ENCODE measurements around the gene PRPH.

PRPH gene

DNA sequence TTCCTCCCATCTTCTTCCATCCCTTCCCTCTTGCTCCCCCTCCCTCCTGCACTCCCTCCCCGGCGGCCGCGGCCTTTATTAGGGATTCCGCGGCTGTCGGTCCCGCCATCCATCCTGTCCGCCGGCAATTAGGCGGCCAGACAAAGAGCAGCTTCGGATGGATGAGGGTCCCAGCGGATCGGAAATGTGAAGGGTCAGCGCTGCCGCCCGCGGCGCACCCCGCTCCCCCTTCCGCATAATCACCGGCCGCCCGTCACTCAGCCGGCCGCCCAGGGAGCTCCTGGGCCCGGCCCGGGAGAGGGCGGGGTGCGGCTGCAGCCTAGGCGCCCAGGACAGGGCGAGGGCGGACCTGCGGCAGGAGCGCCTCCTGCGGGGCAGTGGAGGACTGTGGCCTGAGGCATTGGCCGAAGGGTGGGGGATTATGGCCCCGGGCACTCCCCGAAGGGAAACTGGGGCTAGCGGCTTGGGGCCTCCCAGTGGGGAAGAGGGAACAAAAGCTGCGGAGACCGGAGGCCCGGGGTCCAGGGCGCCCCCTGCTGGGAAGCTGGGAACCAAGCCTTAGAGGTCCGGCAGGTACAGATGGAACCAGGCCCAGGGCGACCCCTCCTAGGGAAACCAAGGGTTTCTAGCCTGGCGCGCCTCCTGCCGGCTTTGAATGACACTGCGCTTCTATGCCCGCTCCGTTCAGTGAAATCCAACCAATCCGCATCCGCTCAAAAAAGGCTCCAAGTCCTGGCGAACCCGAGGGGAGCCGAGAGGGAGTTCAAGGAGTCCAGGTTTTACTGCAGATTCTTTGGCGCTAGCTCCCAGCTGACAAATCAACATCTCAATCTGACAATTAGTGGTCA, 47.3 kb downstream of the PRPH start:
- Histone ChIP-seq H3K27ac (ENCODE audit: low read depth, low read length) (no peak overlapping the region), H3K79me2 (ENCODE audit: control insufficient read depth, insufficient read depth, low read length, unreplicated experiment) (no peaks in the 10 kb centered on the region), H3K4me1 (ENCODE audit: control insufficient read depth, insufficient read depth, low read length, unreplicated experiment) (peaks cover 16% of the 10 kb centered on the region), H2AFZ (ENCODE audit: low read length, unreplicated experiment) (peak overlapping the region; percentile 61), H3K36me3 (ENCODE audit: insufficient read depth, low read length) (no peaks in the 10 kb centered on the region), H3K27me3 (ENCODE audit: insufficient read depth, low read length) (peaks cover 71% of the 10 kb centered on the region), H3K4me3 (ENCODE audit: low read depth, low read length) (peak overlapping the region; percentile 73)

- H3K27me3 ChIP-seq (ENCODE audit: insufficient read depth, low read length), result peaks cover 67% of the 10 kb centered on the region
- H3K4me1 ChIP-seq (ENCODE audit: control insufficient read depth, insufficient read depth, low read length, unreplicated experiment), result peaks cover 23% of the 10 kb centered on the region
- peak overlapping the region; percentile 73 for H3K4me3 ChIP-seq (ENCODE audit: low read depth, low read length)
- H3K27ac ChIP-seq (ENCODE audit: low read depth, low read length), result no peak overlapping the region
- peak overlapping the region; percentile 61 for H2AFZ ChIP-seq (ENCODE audit: low read length, unreplicated experiment)
- no peaks in the 10 kb centered on the region for H3K36me3 ChIP-seq (ENCODE audit: insufficient read depth, low read length)
- no peaks in the 10 kb centered on the region for H3K79me2 ChIP-seq (ENCODE audit: control insufficient read depth, insufficient read depth, low read length, unreplicated experiment)
Observed at GRCh38 chr12:49342914-49343731, 48.2 kb downstream of the PRPH start.

DNA sequence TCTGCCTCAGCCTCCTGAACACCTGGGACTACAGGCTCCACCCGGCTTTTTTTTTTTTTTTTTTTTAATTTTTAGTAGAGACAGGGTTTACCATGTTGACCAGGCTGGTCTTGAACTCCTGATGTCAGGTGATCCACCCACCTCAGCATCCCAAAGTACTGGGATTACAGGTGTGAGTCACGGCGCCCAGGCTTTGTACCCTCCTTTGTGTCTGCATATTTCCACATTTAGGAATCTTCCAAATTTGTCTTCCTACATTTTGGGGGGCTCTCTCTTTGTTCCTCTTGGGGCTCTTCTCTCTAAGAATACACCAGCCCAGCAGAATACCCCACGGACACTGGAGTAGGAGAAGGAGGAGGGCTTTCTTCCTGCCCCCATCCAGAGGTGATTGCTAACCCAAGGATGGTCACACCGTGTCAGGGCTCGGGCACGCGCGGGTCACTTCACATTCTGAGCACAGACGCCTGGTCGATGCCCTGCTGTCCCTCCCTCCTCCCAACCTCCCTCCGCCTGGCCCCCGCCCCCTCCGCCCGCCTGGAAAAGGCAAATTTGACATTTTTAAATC, 49.6 kb downstream of the PRPH start:
- no peak overlapping the region for H3K4me3 ChIP-seq (ENCODE audit: low read depth, low read length)
- peaks cover 30% of the 10 kb centered on the region for H3K4me1 ChIP-seq (ENCODE audit: control insufficient read depth, insufficient read depth, low read length, unreplicated experiment)
- H2AFZ ChIP-seq (ENCODE audit: low read length, unreplicated experiment), result no peak overlapping the region
- H3K79me2 ChIP-seq (ENCODE audit: control insufficient read depth, insufficient read depth, low read length, unreplicated experiment), result no peaks in the 10 kb centered on the region
- no peak overlapping the region for H3K27ac ChIP-seq (ENCODE audit: low read depth, low read length)
- H3K27me3 ChIP-seq (ENCODE audit: insufficient read depth, low read length), result peaks cover 67% of the 10 kb centered on the region
- no peaks in the 10 kb centered on the region for H3K36me3 ChIP-seq (ENCODE audit: insufficient read depth, low read length)

DNA sequence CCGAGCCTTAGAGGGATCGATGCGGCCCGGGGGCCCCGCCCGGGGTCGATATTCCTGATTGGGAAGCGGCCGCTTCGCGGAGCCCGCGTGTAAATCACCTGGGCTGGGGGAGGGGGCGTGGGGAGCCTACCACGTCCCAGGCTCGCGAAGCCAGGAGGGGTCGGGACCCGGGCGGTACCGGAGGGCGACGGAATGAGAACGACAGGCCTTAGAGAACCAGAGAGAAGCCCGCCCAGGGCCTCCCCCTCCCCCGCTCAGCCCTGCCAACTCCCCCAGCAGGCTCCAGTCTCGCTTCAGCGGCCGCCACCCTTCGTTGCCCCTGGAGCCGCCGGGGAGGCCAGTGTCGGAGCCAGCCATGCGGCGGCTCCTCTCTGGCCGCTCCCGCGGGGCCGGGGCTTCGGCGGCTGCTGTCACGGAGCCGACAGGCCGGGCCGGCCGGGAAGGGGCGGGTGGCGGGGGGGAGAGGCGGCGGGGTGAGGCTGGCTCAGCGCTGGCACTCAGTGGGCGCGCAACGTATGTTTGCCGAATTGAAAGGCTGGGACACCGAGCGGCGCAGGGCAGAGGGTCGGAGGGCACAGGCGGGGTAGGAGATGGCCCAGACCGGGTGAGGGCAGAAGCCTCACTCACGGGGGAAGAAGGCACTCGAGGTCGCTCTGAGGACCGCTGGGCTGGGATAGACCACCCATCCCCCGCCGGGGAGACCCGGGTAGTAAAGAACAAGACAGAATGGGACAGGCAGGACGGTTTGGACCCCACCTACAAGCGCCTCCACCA, 50.3 kb downstream of the PRPH start:
- Histone ChIP-seq H3K79me2 (ENCODE audit: control insufficient read depth, insufficient read depth, low read length, unreplicated experiment) (no peaks in the 10 kb centered on the region), H2AFZ (ENCODE audit: low read length, unreplicated experiment) (no peak overlapping the region), H3K4me1 (ENCODE audit: control insufficient read depth, insufficient read depth, low read length, unreplicated experiment) (peaks cover 30% of the 10 kb centered on the region), H3K27me3 (ENCODE audit: insufficient read depth, low read length) (peaks cover 65% of the 10 kb centered on the region), H3K4me3 (ENCODE audit: low read depth, low read length) (peak overlapping the region; percentile 64), H3K27ac (ENCODE audit: low read depth, low read length) (no peak overlapping the region), H3K36me3 (ENCODE audit: insufficient read depth, low read length) (no peaks in the 10 kb centered on the region)

DNA sequence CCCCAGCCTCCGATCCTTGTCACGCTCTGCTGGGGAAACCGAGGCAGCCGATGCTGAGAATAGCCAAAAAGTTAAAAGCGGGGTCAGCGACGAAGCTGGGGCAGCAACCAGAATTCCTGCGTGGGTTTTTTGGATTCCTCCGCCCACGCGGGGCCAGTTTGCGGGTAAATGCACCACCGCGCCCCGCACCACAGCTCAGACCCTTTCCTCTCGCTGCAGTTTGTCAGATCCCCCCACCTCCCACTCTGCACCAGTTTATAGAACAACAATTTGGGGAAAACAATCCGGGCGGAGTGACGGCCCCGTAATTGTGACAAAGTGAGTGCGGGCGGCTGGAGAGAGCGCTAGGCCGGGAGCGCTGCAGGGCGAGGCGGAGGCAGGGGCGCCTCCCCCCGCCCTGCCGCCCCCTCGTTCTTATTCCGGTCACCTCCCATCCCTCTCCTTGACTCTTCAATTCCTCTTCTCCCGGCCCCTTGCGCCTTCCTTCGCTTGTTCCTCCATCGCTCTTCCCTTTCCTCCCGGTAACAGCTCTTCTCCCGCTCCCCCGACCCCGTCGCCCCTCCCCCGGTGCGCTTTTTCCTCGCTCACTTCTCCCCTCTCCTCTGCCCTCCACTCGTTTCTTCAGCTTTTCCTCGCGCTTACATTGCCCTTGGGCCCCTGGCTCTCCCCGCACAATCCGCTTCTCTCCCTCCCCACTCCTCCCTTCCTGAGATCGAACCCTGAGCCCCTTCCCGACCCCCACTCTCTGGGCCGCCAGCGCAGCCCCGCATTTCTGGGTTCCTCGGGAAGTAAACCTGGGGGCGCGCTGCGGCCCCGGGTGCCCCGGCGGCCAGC, 51.1 kb downstream of the PRPH start:
- Histone ChIP-seq H3K4me1 (ENCODE audit: control insufficient read depth, insufficient read depth, low read length, unreplicated experiment) (peaks cover 30% of the 10 kb centered on the region), H3K27me3 (ENCODE audit: insufficient read depth, low read length) (peaks cover 57% of the 10 kb centered on the region), H3K4me3 (ENCODE audit: low read depth, low read length) (peak overlapping the region; percentile 64), H2AFZ (ENCODE audit: low read length, unreplicated experiment) (peak overlapping the region; percentile 71), H3K79me2 (ENCODE audit: control insufficient read depth, insufficient read depth, low read length, unreplicated experiment) (no peaks in the 10 kb centered on the region), H3K36me3 (ENCODE audit: insufficient read depth, low read length) (no peaks in the 10 kb centered on the region), H3K27ac (ENCODE audit: low read depth, low read length) (no peak overlapping the region)

GRCh38 chr12:49346659-49347310, 51.8 kb downstream of the PRPH start, which contains the start of gene DNAJC22:
Gene DNAJC22 (plus strand): TSS chr12:49346888. CDS start chr12:49348873, 1,985 bp downstream.
- no peak within 1 kb of the TSS for H3K27ac ChIP-seq (ENCODE audit: low read depth, low read length)
- H3K79me2 ChIP-seq (ENCODE audit: control insufficient read depth, insufficient read depth, low read length, unreplicated experiment), result no peaks in the 10 kb centered on the region
- H2AFZ ChIP-seq (ENCODE audit: low read length, unreplicated experiment), result peak within 1 kb of the TSS; percentile 71

GRCh38 chr12:49347311-49348193, 52.6 kb downstream of the PRPH start:
- Histone ChIP-seq H3K4me3 (ENCODE audit: low read depth, low read length) (peak overlapping the region; percentile 64), H3K27me3 (ENCODE audit: insufficient read depth, low read length) (peaks cover 42% of the 10 kb centered on the region), H3K79me2 (ENCODE audit: control insufficient read depth, insufficient read depth, low read length, unreplicated experiment) (no peaks in the 10 kb centered on the region), H2AFZ (ENCODE audit: low read length, unreplicated experiment) (peak overlapping the region; percentile 71), H3K36me3 (ENCODE audit: insufficient read depth, low read length) (no peaks in the 10 kb centered on the region), H3K4me1 (ENCODE audit: control insufficient read depth, insufficient read depth, low read length, unreplicated experiment) (peaks cover 30% of the 10 kb centered on the region), H3K27ac (ENCODE audit: low read depth, low read length) (no peak overlapping the region)

More at GRCh38 chr12:49346659-49347310, 51.8 kb downstream of the PRPH start, which contains the start of gene DNAJC22:
- Histone ChIP-seq H3K36me3 (ENCODE audit: insufficient read depth, low read length) (no peaks in the 10 kb centered on the region), H3K4me3 (ENCODE audit: low read depth, low read length) (peak within 1 kb of the TSS; percentile 64), H3K4me1 (ENCODE audit: control insufficient read depth, insufficient read depth, low read length, unreplicated experiment) (peaks cover 30% of the 10 kb centered on the region), H3K27me3 (ENCODE audit: insufficient read depth, low read length) (peaks cover 49% of the 10 kb centered on the region)
